K562 (cell line): ENCODE results near the gene MCEMP1. TPM values are rescaled to one million over a fixed set of nuclear protein-coding genes. Genes with fewer than 3 reads are reported as not detected.
A peak's percentile ranks its signal among the peaks of the same experiment; 100 is the strongest.

Experiments
- ATF2 ChIP-seq: sonication (generic); formaldehyde crosslinking; IDR thresholded peaks from 2 replicates; pipeline ENCODE4 v1.8.1; 2022; ENCODE audit warnings: missing genetic modification reagents
- BCOR ChIP-seq: fragments of 450-650 bp; IDR thresholded peaks from 2 replicates; pipeline ENCODE4 v1.6.1; 2016
- DDX20 ChIP-seq: fragments of 450-650 bp; IDR thresholded peaks from 2 replicates; pipeline ENCODE4 v1.6.1; 2016; ENCODE audit warnings: missing genetic modification characterization, low read depth, mild to moderate bottlenecking, missing compliant biosample characterization, moderate library complexity
- FIP1L1 ChIP-seq: fragments of 200-400 bp; formaldehyde crosslinking; IDR thresholded peaks from 2 replicates; pipeline ENCODE4 v1.6.1; 2018; ENCODE audit warnings: mild to moderate bottlenecking, low read depth, low read length; ENCODE audit not compliant: poor library complexity, severe bottlenecking
- FOS ChIP-seq: IDR thresholded peaks from 3 replicates; pipeline ENCODE4 v1.6.1; 2011; ENCODE audit not compliant: insufficient read length; ENCODE audit errors: extremely low read depth
- FOXP1 ChIP-seq: sonication (generic); formaldehyde crosslinking; IDR thresholded peaks from 2 replicates; pipeline ENCODE4 v1.8.0; 2022; ENCODE audit warnings: mild to moderate bottlenecking, missing genetic modification reagents
- GTF2F1 ChIP-seq: IDR thresholded peaks from 2 replicates; pipeline ENCODE4 v1.6.1; 2011; ENCODE audit warnings: low read depth, low read length, improper control_type of control experiment
- HEY1 ChIP-seq: fragments of 250-450 bp; sonication (Bioruptor Pico); IDR thresholded peaks from 2 replicates; pipeline ENCODE4 v1.5.0; 2020; ENCODE audit warnings: mild to moderate bottlenecking, moderate library complexity, borderline replicate concordance
- HMGN3 ChIP-seq: IDR thresholded peaks from 2 replicates; pipeline ENCODE4 v1.6.1; 2011; ENCODE audit warnings: borderline replicate concordance, low read depth, mild to moderate bottlenecking, mixed read lengths, low read length; ENCODE audit not compliant: insufficient read length; ENCODE audit errors: extremely low read depth
- KAT8 ChIP-seq: fragments of 450-650 bp; IDR thresholded peaks from 2 replicates; pipeline ENCODE4 v1.6.1; 2016; ENCODE audit warnings: low read depth, mild to moderate bottlenecking
- MTF1 ChIP-seq: fragments of 250-450 bp; sonication (Bioruptor Pico); IDR thresholded peaks from 2 replicates; pipeline ENCODE4 v1.9.0; 2021; ENCODE audit warnings: moderate library complexity, mild to moderate bottlenecking, inconsistent platforms, borderline replicate concordance
- MYNN ChIP-seq, 2 experiments: sonication (generic); formaldehyde crosslinking in 1 of 2; IDR thresholded peaks; 2 replicates each; pipeline versions ENCODE4 v1.5.0 to v1.6.1; 2016 to 2020; ENCODE audit warnings: antibody characterized with exemption in 1 of 2, missing genetic modification reagents in 1 of 2
- NFIC ChIP-seq: fragments of 450-650 bp; IDR thresholded peaks from 2 replicates; pipeline ENCODE4 v1.6.1; 2017; ENCODE audit warnings: mild to moderate bottlenecking, inconsistent platforms
- RAD51 ChIP-seq: fragments of 450-650 bp; IDR thresholded peaks from 2 replicates; pipeline ENCODE4 v1.7.1; 2016; ENCODE audit warnings: low read depth, mild to moderate bottlenecking, borderline replicate concordance
- SNIP1 ChIP-seq: fragments of 450-650 bp; IDR thresholded peaks from 2 replicates; pipeline ENCODE4 v1.7.1; 2017; ENCODE audit warnings: low read depth, mild to moderate bottlenecking
- SP1 ChIP-seq: sonication (generic); formaldehyde crosslinking; IDR thresholded peaks from 2 replicates; pipeline ENCODE4 v1.8.1; 2022; ENCODE audit warnings: mild to moderate bottlenecking, missing genetic modification reagents
- TAF9B ChIP-seq: fragments of 450-650 bp; IDR thresholded peaks from 2 replicates; pipeline ENCODE4 v1.6.1; 2018; ENCODE audit warnings: mild to moderate bottlenecking; ENCODE audit not compliant: partially characterized antibody
- THRAP3 ChIP-seq: fragments of 450-650 bp; IDR thresholded peaks from 2 replicates; pipeline ENCODE4 v1.6.1; 2016; ENCODE audit warnings: mild to moderate bottlenecking, inconsistent platforms, borderline replicate concordance
- ZBTB17 ChIP-seq: fragments of 450-650 bp; formaldehyde crosslinking; IDR thresholded peaks from 2 replicates; pipeline ENCODE4 v1.4.0; 2020; ENCODE audit warnings: mild to moderate bottlenecking
- ZKSCAN8 ChIP-seq: fragments of 200-800 bp; sonication (Bioruptor generic); IDR thresholded peaks from 2 replicates; pipeline ENCODE4 v1.6.1; 2016; ENCODE audit warnings: missing genetic modification characterization, missing compliant biosample characterization
- ZNF133 ChIP-seq: fragments of 250-450 bp; sonication (Bioruptor Pico); IDR thresholded peaks from 2 replicates; pipeline ENCODE4 v1.4.0; 2020; ENCODE audit warnings: mild to moderate bottlenecking
- ZNF184 ChIP-seq: sonication (generic); formaldehyde crosslinking; IDR thresholded peaks from 2 replicates; pipeline ENCODE4 v1.5.0; 2020; ENCODE audit warnings: missing genetic modification reagents
- ZNF212 ChIP-seq: fragments of 450-650 bp; formaldehyde crosslinking; IDR thresholded peaks from 2 replicates; pipeline ENCODE4 v1.4.0; 2020; ENCODE audit warnings: mild to moderate bottlenecking
- ZNF507 ChIP-seq: conservative IDR thresholded peaks from 2 replicates; pipeline ENCODE4 v1.6.1; 2017; ENCODE audit warnings: missing genetic modification characterization, missing compliant biosample characterization
- ZNF76 ChIP-seq: fragments of 250-450 bp; sonication (Bioruptor Pico); IDR thresholded peaks from 2 replicates; pipeline ENCODE4 v1.4.0; 2020; ENCODE audit warnings: mild to moderate bottlenecking, moderate library complexity, borderline replicate concordance
- ZNF778 ChIP-seq: fragments of 450-650 bp; formaldehyde crosslinking; IDR thresholded peaks from 2 replicates; pipeline ENCODE4 v1.4.0; 2020; ENCODE audit warnings: mild to moderate bottlenecking, moderate library complexity
- polyA plus RNA-seq, 8 experiments: library from polyadenylated mRNA; depleted of rRNA in 4 of 8; stranded (reverse) in 5 of 8; unstranded in 3 of 8; fragments of >200 nt; fragmentation: Nextera tagmentation in 2 of 8; fragmentation: Illumina TruSeq in 1 of 8; extraction: Ambion mirVana in 2 of 8; extraction: Trizol in 1 of 8; gene quantifications; 2 replicates each; pipeline versions ENCODE4 v1.2.1 to v1.2.3, GENCODE V29; 2011 to 2014; ENCODE audit warnings: inconsistent platforms in 1 of 8, missing spikeins in 1 of 8
- total RNA-seq, 7 experiments: library from RNA; depleted of rRNA in 6 of 7; stranded (reverse); fragments of >200 nt in 6 of 7; fragmentation: Illumina TruSeq in 2 of 7; extraction: Trizol in 2 of 7; gene quantifications; 2 replicates each; pipeline versions ENCODE4 v1.2.1 to v1.2.3, GENCODE V29; 2011 to 2021; ENCODE audit warnings: low replicate concordance in 1 of 7
- TF ChIP-seq, protein P1 (sequence below): fragments of 150-350 bp; IDR thresholded peaks from 2 replicates; pipeline ENCODE4 v1.6.1; 2014; ENCODE audit warnings: low read depth, mild to moderate bottlenecking, low read length, borderline replicate concordance

Gene MCEMP1
- total and polyA plus RNA-seq, 9 of the 15 experiments (the other 6 are each of a cell fraction or from before 2014, with no cell fraction given), result 0.11 to 1.8 (median 0.51) TPM

GRCh38 chr19:7636691-7637373 lies 40.1 kb upstream of the MCEMP1 start, which contains the start of gene STXBP2 (continued):
- TF ChIP-seq KAT8, result no peak
- no peak for TF ChIP-seq FOS
- TF ChIP-seq ZNF212 (CRISPR knock-in tag), result no peak
- TF ChIP-seq MYNN (IDR thresholded peaks at IDR 0.05), result no peak
- no peak for TF ChIP-seq MYNN (CRISPR knock-in tag; IDR thresholded peaks at IDR 0.05)
- no peak for TF ChIP-seq ZNF778 (CRISPR knock-in tag)
- TF ChIP-seq HEY1, result no peak
- TF ChIP-seq FOXP1 (CRISPR knock-in tag), result no peak
- peak; percentile 58 for TF ChIP-seq NFIC
- TF ChIP-seq, protein P1, sequence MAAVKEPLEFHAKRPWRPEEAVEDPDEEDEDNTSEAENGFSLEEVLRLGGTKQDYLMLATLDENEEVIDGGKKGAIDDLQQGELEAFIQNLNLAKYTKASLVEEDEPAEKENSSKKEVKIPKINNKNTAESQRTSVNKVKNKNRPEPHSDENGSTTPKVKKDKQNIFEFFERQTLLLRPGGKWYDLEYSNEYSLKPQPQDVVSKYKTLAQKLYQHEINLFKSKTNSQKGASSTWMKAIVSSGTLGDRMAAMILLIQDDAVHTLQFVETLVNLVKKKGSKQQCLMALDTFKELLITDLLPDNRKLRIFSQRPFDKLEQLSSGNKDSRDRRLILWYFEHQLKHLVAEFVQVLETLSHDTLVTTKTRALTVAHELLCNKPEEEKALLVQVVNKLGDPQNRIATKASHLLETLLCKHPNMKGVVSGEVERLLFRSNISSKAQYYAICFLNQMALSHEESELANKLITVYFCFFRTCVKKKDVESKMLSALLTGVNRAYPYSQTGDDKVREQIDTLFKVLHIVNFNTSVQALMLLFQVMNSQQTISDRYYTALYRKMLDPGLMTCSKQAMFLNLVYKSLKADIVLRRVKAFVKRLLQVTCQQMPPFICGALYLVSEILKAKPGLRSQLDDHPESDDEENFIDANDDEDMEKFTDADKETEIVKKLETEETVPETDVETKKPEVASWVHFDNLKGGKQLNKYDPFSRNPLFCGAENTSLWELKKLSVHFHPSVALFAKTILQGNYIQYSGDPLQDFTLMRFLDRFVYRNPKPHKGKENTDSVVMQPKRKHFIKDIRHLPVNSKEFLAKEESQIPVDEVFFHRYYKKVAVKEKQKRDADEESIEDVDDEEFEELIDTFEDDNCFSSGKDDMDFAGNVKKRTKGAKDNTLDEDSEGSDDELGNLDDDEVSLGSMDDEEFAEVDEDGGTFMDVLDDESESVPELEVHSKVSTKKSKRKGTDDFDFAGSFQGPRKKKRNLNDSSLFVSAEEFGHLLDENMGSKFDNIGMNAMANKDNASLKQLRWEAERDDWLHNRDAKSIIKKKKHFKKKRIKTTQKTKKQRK, result no peak
- TF ChIP-seq TAF9B, result peak; percentile 62
- no peak for TF ChIP-seq FIP1L1
- no peak for TF ChIP-seq ZNF507 (tag)
- no peak for TF ChIP-seq THRAP3
- TF ChIP-seq ZNF76 (CRISPR knock-in tag), result peak; percentile 15; the same call in 1 of the 2 replicates
- no peak for TF ChIP-seq ZKSCAN8
- TF ChIP-seq SP1 (CRISPR knock-in tag), result peak; percentile 78
- TF ChIP-seq ATF2, result no peak
- no peak for TF ChIP-seq RAD51
- no peak for TF ChIP-seq DDX20 (tag)
- no peak for TF ChIP-seq HMGN3
- no peak for TF ChIP-seq MTF1
- peak; percentile 92 for TF ChIP-seq ZBTB17
- TF ChIP-seq ZNF184 (CRISPR knock-in tag), result no peak
- TF ChIP-seq GTF2F1, result no peak
- no peak for TF ChIP-seq SNIP1
- 0 out of 2 replicates have a peak, but pooled peaks have one; percentile 3 for TF ChIP-seq ZNF133
- no peak for TF ChIP-seq BCOR
